Smooth muscle cell (in vitro differentiated cells): ENCODE results near the gene NR2E1. TPM values are rescaled to one million over a fixed set of nuclear protein-coding genes. Genes with fewer than 3 reads are reported as not detected.

Experiments used
- DNase-seq: peaks from one replicate; lab custom pipeline; 2025; ENCODE audit not compliant: unreplicated experiment; lab: John Stamatoyannopoulos, UW
- H2AFZ ChIP-seq: fragments of 200-600 bp; sonication (generic); 2 replicates; pipeline ENCODE4 v1.6.0; 2016; ENCODE audit warnings: antibody characterized with exemption, low read depth, mild to moderate bottlenecking
- H3F3A ChIP-seq: fragments of 200-600 bp; sonication (generic); 2 replicates; pipeline ENCODE4 v1.6.0; 2017; ENCODE audit warnings: antibody characterized with exemption, low read depth
- H3K27ac ChIP-seq: fragments of 200-600 bp; sonication (generic); 2 replicates; pipeline ENCODE4 v1.5.1; 2016; ENCODE audit warnings: low read depth, mild to moderate bottlenecking
- H3K27me3 ChIP-seq: fragments of 200-600 bp; sonication (generic); 2 replicates; pipeline ENCODE4 v1.6.1; 2016; ENCODE audit warnings: low read depth, mild to moderate bottlenecking
- H3K36me3 ChIP-seq: fragments of 200-600 bp; sonication (generic); 2 replicates; pipeline ENCODE4 v1.5.1; 2016; ENCODE audit warnings: low read depth
- H3K4me1 ChIP-seq: fragments of 200-600 bp; sonication (generic); 2 replicates; pipeline ENCODE4 v1.5.1; 2016; ENCODE audit warnings: low read depth
- H3K4me2 ChIP-seq: fragments of 200-600 bp; sonication (generic); 2 replicates; pipeline ENCODE4 v1.6.0; 2016; ENCODE audit warnings: mild to moderate bottlenecking
- H3K4me3 ChIP-seq: fragments of 200-600 bp; sonication (generic); 2 replicates; pipeline ENCODE4 v1.5.1; 2016; ENCODE audit warnings: mild to moderate bottlenecking
- H3K79me2 ChIP-seq: fragments of 200-600 bp; sonication (generic); 2 replicates; pipeline ENCODE4 v1.6.0; 2016; ENCODE audit warnings: low read depth, mild to moderate bottlenecking
- H3K9ac ChIP-seq: fragments of 200-600 bp; sonication (generic); 2 replicates; pipeline ENCODE4 v1.6.0; 2016; ENCODE audit warnings: low read depth
- H3K9me3 ChIP-seq: fragments of 200-600 bp; sonication (generic); replicated peaks from 2 replicates; pipeline ENCODE4 v1.5.1; 2016; ENCODE audit warnings: low read depth
- H4K20me1 ChIP-seq: fragments of 200-600 bp; sonication (generic); 2 replicates; pipeline ENCODE4 v1.6.0; 2016; ENCODE audit warnings: low read depth
- WGBS: methylation state at CpG from one replicate; pipeline ENCODE4 v1.1.7; 2016; ENCODE audit warnings: low lambda C conversion rate; 5-methylcytosine and 5-hydroxymethylcytosine counted together
- polyA plus RNA-seq: library from polyadenylated mRNA; unstranded; fragments of >200 nt; fragmentation: Nextera tagmentation; extraction: Ambion mirVana; gene quantifications from 2 replicates; pipeline ENCODE4 v1.2.1, GENCODE V29; 2016
- total RNA-seq: library from RNA; depleted of rRNA; stranded (reverse); fragments of >200 nt; gene quantifications from 2 replicates; pipeline ENCODE4 v1.2.3, GENCODE V29; 2014
- TF ChIP-seq, protein P1 (sequence below): fragments of 200-600 bp; sonication (generic); IDR thresholded peaks from 2 replicates; pipeline ENCODE4 v1.5.1; 2017; ENCODE audit warnings: borderline replicate concordance, mild to moderate bottlenecking, antibody characterized with exemption; ENCODE audit not compliant: insufficient read depth, poor library complexity, severe bottlenecking

The NR2E1 gene
- total and polyA plus RNA-seq, 2 experiments from 2014 or later, result not detected

DNA sequence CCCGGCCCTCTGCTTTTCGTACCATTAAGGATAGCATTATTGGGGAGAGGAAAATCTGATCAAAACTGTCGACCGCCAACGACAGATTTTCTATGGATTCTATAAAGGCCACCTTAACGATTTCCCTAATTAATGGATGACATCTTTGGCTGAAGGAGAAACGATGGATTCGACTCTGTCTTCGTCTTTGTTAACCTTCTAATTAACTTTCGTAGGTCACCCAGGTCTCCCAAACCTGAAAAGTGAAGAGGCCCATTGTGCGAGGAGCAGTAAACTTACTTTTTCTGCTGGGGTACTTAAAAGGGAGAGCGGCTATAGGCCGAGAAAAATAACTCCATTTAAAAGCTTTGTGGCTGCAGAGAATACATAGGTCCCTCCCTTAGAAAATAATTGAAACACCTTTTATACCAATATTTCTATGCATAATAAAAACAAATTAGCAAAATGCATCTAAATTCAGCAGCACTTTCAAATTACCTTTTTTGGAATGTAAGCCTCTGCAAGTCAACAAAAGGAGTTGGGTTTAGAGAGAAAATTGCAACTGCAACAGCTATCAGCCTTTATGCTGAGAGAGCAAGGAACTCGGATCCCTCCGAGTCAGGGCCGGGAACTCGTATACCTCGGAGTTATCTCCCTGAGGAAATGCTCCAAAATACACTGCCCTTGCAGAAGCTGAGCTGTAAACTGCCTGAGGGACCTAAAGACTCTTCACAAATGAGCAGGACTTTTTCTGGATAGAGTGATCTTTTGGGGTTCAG, 31.4 kb upstream of the NR2E1 start:
- Histone ChIP-seq H3K4me1 (peaks cover 18% of the 10 kb centered on the region), H3K27ac (peak overlapping the region; percentile 87), H3F3A (peaks cover 6% of the 10 kb centered on the region), H3K27me3 (no peaks in the 10 kb centered on the region), H4K20me1 (no peaks in the 10 kb centered on the region), H3K36me3 (no peaks in the 10 kb centered on the region), H3K9ac (peak overlapping the region; percentile 83), H3K4me2 (peak overlapping the region; percentile 90), H3K79me2 (no peaks in the 10 kb centered on the region), H3K9me3 (no peaks in the 10 kb centered on the region), H3K4me3 (peak overlapping the region; percentile 53), H2AFZ (peak overlapping the region; percentile 96)
- TF ChIP-seq, protein P1, sequence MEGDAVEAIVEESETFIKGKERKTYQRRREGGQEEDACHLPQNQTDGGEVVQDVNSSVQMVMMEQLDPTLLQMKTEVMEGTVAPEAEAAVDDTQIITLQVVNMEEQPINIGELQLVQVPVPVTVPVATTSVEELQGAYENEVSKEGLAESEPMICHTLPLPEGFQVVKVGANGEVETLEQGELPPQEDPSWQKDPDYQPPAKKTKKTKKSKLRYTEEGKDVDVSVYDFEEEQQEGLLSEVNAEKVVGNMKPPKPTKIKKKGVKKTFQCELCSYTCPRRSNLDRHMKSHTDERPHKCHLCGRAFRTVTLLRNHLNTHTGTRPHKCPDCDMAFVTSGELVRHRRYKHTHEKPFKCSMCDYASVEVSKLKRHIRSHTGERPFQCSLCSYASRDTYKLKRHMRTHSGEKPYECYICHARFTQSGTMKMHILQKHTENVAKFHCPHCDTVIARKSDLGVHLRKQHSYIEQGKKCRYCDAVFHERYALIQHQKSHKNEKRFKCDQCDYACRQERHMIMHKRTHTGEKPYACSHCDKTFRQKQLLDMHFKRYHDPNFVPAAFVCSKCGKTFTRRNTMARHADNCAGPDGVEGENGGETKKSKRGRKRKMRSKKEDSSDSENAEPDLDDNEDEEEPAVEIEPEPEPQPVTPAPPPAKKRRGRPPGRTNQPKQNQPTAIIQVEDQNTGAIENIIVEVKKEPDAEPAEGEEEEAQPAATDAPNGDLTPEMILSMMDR, result no peak
- DNase-seq, result no peak
- WGBS, result 6% methylated on average over 18 of the region's 18 CpGs

DNA sequence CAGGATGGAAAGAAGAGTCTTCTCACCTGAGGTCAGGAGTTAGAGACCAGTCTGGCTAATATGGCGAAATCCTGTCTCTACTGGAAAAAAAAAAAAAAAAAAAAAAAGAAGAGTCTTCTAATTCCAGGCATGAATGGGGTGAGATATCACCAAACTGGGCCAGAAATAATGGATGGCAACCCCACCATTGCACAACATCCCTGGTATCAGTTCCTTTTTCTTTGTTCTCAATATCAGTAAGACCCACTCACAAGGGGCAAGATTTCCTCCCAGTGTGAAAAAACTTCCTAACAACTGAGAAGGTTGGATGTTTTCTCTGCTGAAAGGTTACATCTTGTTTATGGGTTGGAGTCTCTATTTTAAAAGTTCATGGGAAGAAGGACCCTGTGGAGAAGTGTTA, 23.6 kb upstream of the NR2E1 start:
- no peaks in the 10 kb centered on the region for H3F3A ChIP-seq
- TF ChIP-seq, protein P1, result no peak
- no peak overlapping the region for H3K9ac ChIP-seq
- no peak overlapping the region for H3K4me2 ChIP-seq
- no peak overlapping the region for H3K4me3 ChIP-seq
- H3K9me3 ChIP-seq, result no peaks in the 10 kb centered on the region
- peaks cover 11% of the 10 kb centered on the region for H3K4me1 ChIP-seq
- H3K36me3 ChIP-seq, result no peaks in the 10 kb centered on the region
- no peaks in the 10 kb centered on the region for H3K79me2 ChIP-seq
- DNase-seq, result no peak
- WGBS, result 100% methylated on average over 1 of the region's 1 CpG
- H3K27ac ChIP-seq, result no peak overlapping the region
- no peaks in the 10 kb centered on the region for H4K20me1 ChIP-seq
- peaks cover 18% of the 10 kb centered on the region for H3K27me3 ChIP-seq
- no peak overlapping the region for H2AFZ ChIP-seq

DNA sequence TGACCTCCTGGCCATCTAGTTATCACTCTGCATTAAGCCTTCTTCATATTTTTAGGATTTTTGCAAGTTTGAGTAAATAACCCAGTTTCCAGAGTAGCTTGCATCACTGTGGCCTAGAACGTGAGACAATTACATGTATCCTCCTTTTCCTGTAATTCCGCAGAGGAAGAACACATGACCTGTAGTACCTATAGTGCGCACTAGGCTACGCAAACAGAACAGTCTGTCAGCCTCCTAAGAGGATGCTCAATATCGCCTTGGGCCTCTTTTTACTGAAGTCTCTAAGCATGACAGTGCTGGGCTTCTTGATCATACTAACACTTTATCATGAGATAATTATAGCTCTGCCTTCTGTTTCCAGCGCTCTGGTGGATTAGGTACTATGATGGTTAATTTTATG, 20.2 kb upstream of the NR2E1 start:
- Histone ChIP-seq H3K9me3 (no peaks in the 10 kb centered on the region), H3K27ac (no peak overlapping the region), H3K27me3 (peaks cover 47% of the 10 kb centered on the region), H4K20me1 (no peaks in the 10 kb centered on the region), H2AFZ (no peak overlapping the region), H3K4me1 (peaks cover 11% of the 10 kb centered on the region), H3K9ac (no peak overlapping the region), H3F3A (no peaks in the 10 kb centered on the region), H3K4me3 (no peak overlapping the region), H3K36me3 (no peaks in the 10 kb centered on the region), H3K79me2 (no peaks in the 10 kb centered on the region), H3K4me2 (no peak overlapping the region)
- TF ChIP-seq, protein P1, result no peak
- 84% methylated on average over 6 of the region's 6 CpGs for WGBS
- no peak for DNase-seq

DNA sequence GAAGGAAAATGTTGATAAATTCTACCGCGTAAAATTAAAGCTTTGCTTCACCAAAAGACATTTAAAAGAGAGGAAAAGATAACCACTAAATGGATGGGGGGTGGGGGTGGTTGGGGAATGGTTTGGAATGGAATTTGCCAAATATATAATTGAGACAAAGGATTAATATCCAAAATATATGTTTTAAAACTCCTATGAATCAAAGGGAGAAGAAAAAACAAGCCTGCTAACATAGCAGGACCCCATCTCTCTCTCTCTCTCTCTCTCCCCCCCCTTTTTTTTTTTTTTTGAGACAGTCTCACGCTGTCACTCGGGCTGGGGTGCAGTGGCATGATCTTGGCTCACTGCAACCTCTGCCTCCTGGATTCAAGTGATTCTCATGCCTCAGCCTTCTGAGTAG, 13.4 kb upstream of the NR2E1 start:
- H3K4me3 ChIP-seq, result no peak overlapping the region
- H3K9ac ChIP-seq, result no peak overlapping the region
- H2AFZ ChIP-seq, result no peak overlapping the region
- H3K4me2 ChIP-seq, result no peak overlapping the region
- no peaks in the 10 kb centered on the region for H3K36me3 ChIP-seq
- no peaks in the 10 kb centered on the region for H3F3A ChIP-seq
- TF ChIP-seq, protein P1, result no peak
- no peaks in the 10 kb centered on the region for H3K9me3 ChIP-seq
- no peak for DNase-seq
- H3K27me3 ChIP-seq, result peaks cover 97% of the 10 kb centered on the region
- H3K79me2 ChIP-seq, result no peaks in the 10 kb centered on the region
- H4K20me1 ChIP-seq, result no peaks in the 10 kb centered on the region
- peaks cover 17% of the 10 kb centered on the region for H3K4me1 ChIP-seq
- WGBS, result 83% methylated on average over 4 of the region's 4 CpGs
- no peak overlapping the region for H3K27ac ChIP-seq
